CD8-positive, alpha-beta memory T cell (primary cell): Measurements from ENCODE around the gene PKM. TPM values are rescaled to one million over a fixed set of nuclear protein-coding genes. Genes with fewer than 3 reads are reported as not detected.

Experiments
- CTCF ChIA-PET: fragments of 350-600 bp; sonication (Branson Sonifier 250); formaldehyde crosslinking; loops from one replicate; lab custom pipeline; 2021; ENCODE audit warnings: antibody characterized with exemption; lab: Charles Lee
- POLR2A ChIA-PET: fragments of 350-600 bp; sonication (Branson Sonifier 250); formaldehyde crosslinking; loops from one replicate; lab custom pipeline; 2021; ENCODE audit warnings: antibody characterized with exemption; lab: Charles Lee
- DNase-seq, 5 donors: peaks; one replicate each; pipeline versions ENCODE4 v3.0.0 to v3.0.0-alpha.2; 2020 to 2022; ENCODE audit warnings: mixed read lengths in 1 of 5
- H3K27ac ChIP-seq: one replicate; pipeline ENCODE4 v1.7.0; 2013; ENCODE audit warnings: low read depth, mild to moderate bottlenecking, low read length, moderate library complexity
- H3K27me3 ChIP-seq: 2 replicates; pipeline ENCODE4 v1.7.0; 2013; ENCODE audit warnings: low read length, mild to moderate bottlenecking; ENCODE audit not compliant: insufficient read depth, poor library complexity, severe bottlenecking
- H3K36me3 ChIP-seq: 2 replicates; pipeline ENCODE4 v1.7.0; 2013; ENCODE audit warnings: mild to moderate bottlenecking, low read length, moderate library complexity; ENCODE audit not compliant: insufficient read depth
- H3K4me1 ChIP-seq: 2 replicates; pipeline ENCODE4 v1.7.0; 2013; ENCODE audit warnings: mild to moderate bottlenecking, low read length, moderate library complexity; ENCODE audit not compliant: insufficient read depth
- H3K4me3 ChIP-seq: 2 replicates; pipeline ENCODE4 v1.7.0; 2013; ENCODE audit warnings: mild to moderate bottlenecking, low read length
- H3K9me3 ChIP-seq: 2 replicates; pipeline ENCODE4 v1.7.0; 2013; ENCODE audit warnings: mild to moderate bottlenecking, low read length
- H3K27ac Mint-ChIP-seq, 8 donors: one replicate each; pipeline ENCODE4 v1.8.0; 2020 to 2021; ENCODE audit warnings: mixed read lengths in 8 of 8, mild to moderate bottlenecking in 6 of 8, inconsistent platforms in 3 of 8, moderate library complexity in 3 of 8
- H3K27me3 Mint-ChIP-seq, 2 donors: one replicate each; pipeline ENCODE4 v1.8.0; 2020 to 2021; ENCODE audit warnings: mixed read lengths in 2 of 2, mild to moderate bottlenecking in 1 of 2, moderate library complexity in 1 of 2
- H3K36me3 Mint-ChIP-seq, 3 donors: one replicate each; pipeline ENCODE4 v1.8.0; 2020 to 2021; ENCODE audit warnings: mixed read lengths in 3 of 3, inconsistent platforms in 1 of 3, mild to moderate bottlenecking in 1 of 3
- H3K4me1 Mint-ChIP-seq, 3 donors: one replicate each; pipeline ENCODE4 v1.8.0; 2020 to 2021; ENCODE audit warnings: mixed read lengths in 3 of 3, inconsistent platforms in 1 of 3, mild to moderate bottlenecking in 1 of 3
- H3K4me3 Mint-ChIP-seq, 7 donors: one replicate each; pipeline ENCODE4 v1.8.0; 2020 to 2021; ENCODE audit warnings: mixed read lengths in 7 of 7, mild to moderate bottlenecking in 6 of 7, moderate library complexity in 4 of 7, inconsistent platforms in 2 of 7
- H3K9me3 Mint-ChIP-seq, 5 donors: one replicate each; pipeline ENCODE4 v1.8.0; 2020 to 2022; ENCODE audit warnings: mixed read lengths in 5 of 5, mild to moderate bottlenecking in 3 of 5, moderate library complexity in 2 of 5, inconsistent platforms in 1 of 5
- polyA plus RNA-seq: library from polyadenylated mRNA; unstranded; fragments of 300-500 nt; fragmentation: Illumina TruSeq; gene quantifications from one replicate; pipeline ENCODE4 v1.2.3, GENCODE V29; 2021
- total RNA-seq, 2 experiments: library from RNA; stranded (reverse); gene quantifications; one replicate each; pipeline ENCODE4 v1.2.3, GENCODE V29; 2021

The PKM gene
- total and polyA plus RNA-seq, 3 experiments from 2014 or later = 337 to 2,187 (median 2,146) TPM

DNA sequence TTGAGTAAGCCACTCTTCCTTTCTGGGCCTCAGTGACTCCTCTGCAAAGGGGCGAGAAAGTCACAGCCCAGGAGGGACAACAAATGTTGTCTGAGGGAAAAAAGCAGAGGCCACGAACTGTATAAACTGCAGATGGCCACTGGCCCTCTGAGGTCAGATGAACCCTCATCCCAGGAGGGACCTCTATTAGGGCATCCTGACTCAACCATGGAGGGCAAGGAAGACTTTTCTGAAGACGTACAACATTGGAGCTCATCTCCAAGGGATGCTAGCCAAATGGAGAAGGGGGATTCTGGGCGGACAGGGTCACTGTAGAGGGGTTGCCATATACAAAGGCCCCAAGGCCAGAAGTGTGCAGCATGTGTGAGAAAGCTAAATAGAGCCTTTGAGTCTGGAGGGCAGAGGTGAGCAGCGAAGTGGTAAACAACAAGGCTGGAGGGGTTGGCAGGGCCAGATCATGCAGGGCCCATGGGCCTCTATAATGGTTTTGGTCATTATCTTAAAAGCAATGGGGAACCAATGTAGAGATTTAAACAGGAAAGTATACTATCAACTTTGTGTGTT is 50.1 kb downstream of the PKM start:
- no peaks in the 10 kb centered on the region for H3K9me3 ChIP-seq
- Mint-ChIP-seq H3K4me3 (no peak overlapping the region), H3K9me3 (no peaks in the 10 kb centered on the region), H3K4me1 (no peaks in the 10 kb centered on the region), H3K27me3 (peaks cover 9 to 42% of the 10 kb centered on the region in 2 donors), H3K36me3 (peaks cover 0 to 4% (median 2%) of the 10 kb centered on the region in 3 donors), H3K27ac (no peak overlapping the region)
- CTCF ChIA-PET = no interaction called here
- no peaks in the 10 kb centered on the region for H3K4me1 ChIP-seq
- no peak overlapping the region for H3K27ac ChIP-seq
- no peak for DNase-seq
- peaks cover 11% of the 10 kb centered on the region for H3K27me3 ChIP-seq
- H3K36me3 ChIP-seq = no peaks in the 10 kb centered on the region
- POLR2A ChIA-PET = no interaction called here
- no peak overlapping the region for H3K4me3 ChIP-seq

DNA sequence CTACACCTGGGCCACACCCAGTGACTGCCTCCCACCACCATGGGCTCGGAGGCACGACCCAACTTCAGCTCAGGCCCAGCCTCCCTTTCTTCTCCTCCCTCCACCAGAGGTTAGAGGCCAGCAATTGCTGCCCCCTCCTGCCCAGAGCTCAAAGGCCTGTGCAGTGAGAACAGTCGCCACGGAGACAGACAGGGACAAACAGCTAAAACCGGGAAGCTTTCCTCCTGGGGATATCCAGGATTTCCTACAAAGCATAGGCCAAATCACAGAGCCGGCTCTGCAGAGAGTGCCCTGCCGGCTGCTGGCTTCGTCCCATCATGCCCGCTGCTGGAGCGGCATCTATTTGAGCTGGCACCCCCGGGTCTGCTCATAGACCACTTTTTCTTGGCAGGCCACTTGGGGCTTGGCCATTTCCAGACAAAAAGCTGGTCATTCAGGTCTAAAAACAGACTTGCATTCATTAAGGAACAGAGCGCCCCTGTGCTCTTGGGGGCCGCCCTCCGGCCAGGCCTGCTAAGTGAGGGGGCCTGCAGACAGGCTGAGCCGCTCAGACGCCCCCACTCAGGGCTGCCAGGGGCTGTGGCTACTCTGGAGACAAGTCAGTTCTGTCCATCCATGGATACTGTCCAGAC is 50.9 kb downstream of the PKM start:
- H3K36me3 Mint-ChIP-seq = peaks cover 0 to 4% (median 2%) of the 10 kb centered on the region in 3 donors
- peaks cover 11% of the 10 kb centered on the region for H3K27me3 ChIP-seq
- no peak for DNase-seq
- H3K9me3 Mint-ChIP-seq = no peaks in the 10 kb centered on the region
- peak overlapping the region in 1 of 8 donors; percentile 70 for H3K27ac Mint-ChIP-seq
- no peaks in the 10 kb centered on the region for H3K4me1 Mint-ChIP-seq
- no peaks in the 10 kb centered on the region for H3K9me3 ChIP-seq
- peaks cover 12 to 43% of the 10 kb centered on the region in 2 donors for H3K27me3 Mint-ChIP-seq
- CTCF ChIA-PET = no interaction called here
- POLR2A ChIA-PET = no interaction called here
- no peak overlapping the region for H3K4me3 Mint-ChIP-seq
- H3K36me3 ChIP-seq = no peaks in the 10 kb centered on the region
- H3K4me1 ChIP-seq = no peaks in the 10 kb centered on the region
- H3K4me3 ChIP-seq = no peak overlapping the region
- no peak overlapping the region for H3K27ac ChIP-seq

DNA sequence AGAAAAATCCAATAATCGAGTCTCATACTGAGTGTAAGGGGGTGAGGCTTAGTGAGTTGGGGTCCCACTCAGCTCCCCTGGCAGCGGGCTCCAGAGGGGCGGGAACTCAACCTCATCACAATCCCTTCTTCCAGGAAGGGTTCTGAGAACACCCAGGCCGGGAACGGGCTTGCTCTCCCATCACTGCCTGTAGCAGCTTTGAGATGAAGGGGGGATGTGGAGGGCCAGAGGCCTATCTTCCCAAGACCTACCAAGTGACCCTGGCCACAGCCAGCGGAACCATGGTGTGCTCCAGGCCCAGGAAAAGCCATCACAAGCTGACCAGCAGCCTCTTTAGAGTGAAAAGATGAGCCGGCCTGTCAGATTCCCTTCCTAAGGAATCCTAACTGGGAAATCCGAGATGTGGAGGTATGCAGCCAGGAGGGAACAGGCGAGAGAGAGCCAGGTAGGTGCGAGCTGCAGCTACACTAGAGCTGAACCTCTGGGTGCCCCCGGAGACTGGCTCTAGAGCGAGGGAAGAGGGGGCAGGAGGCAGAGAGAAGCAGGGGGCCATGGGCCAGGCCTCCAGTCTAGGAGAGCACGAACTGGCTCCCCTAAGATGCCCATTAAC is 51.9 kb downstream of the PKM start:
- no peaks in the 10 kb centered on the region for H3K4me1 Mint-ChIP-seq
- Histone ChIP-seq H3K4me1 (no peaks in the 10 kb centered on the region), H3K27me3 (peaks cover 6% of the 10 kb centered on the region), H3K9me3 (no peaks in the 10 kb centered on the region), H3K4me3 (no peak overlapping the region), H3K27ac (no peak overlapping the region), H3K36me3 (no peaks in the 10 kb centered on the region)
- H3K4me3 Mint-ChIP-seq = no peak overlapping the region
- peaks cover 0 to 4% (median 2%) of the 10 kb centered on the region in 3 donors for H3K36me3 Mint-ChIP-seq
- DNase-seq = no peak
- ChIA-PET POLR2A (no interaction called here), CTCF (no interaction called here)
- peaks cover 11 to 46% of the 10 kb centered on the region in 2 donors for H3K27me3 Mint-ChIP-seq
- no peaks in the 10 kb centered on the region for H3K9me3 Mint-ChIP-seq
- peak overlapping the region in 1 of 8 donors; percentile 24 for H3K27ac Mint-ChIP-seq

DNA sequence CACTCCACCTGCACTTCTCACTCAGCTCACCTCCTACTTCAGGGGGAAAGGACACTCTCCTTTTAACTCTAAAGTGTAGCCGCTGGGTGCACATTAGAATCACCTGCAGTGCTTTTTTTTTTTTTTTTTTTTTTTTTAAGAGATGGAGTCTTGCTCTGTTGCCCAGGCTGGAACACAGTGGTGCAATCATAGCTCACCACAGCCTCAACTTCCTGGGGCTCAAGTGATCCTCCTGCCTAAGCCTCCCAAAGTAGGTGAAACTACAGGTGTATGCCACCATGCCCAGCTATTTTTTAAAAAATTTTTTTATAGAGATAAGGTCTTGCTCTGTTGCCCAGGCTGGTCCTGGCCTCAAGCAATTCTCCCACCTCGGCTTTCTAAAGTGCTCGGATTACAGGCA is 54.2 kb downstream of the PKM start:
- no peaks in the 10 kb centered on the region for H3K36me3 ChIP-seq
- H3K27me3 ChIP-seq = peaks cover 5% of the 10 kb centered on the region
- no peak for DNase-seq
- Mint-ChIP-seq H3K36me3 (peaks cover 0 to 4% (median 2%) of the 10 kb centered on the region in 3 donors), H3K27ac (no peak overlapping the region), H3K4me3 (no peak overlapping the region), H3K27me3 (peaks cover 6 to 32% of the 10 kb centered on the region in 2 donors), H3K4me1 (no peaks in the 10 kb centered on the region), H3K9me3 (no peaks in the 10 kb centered on the region)
- H3K27ac ChIP-seq = no peak overlapping the region
- CTCF ChIA-PET = no interaction called here
- no peaks in the 10 kb centered on the region for H3K9me3 ChIP-seq
- no peak overlapping the region for H3K4me3 ChIP-seq
- POLR2A ChIA-PET = no interaction called here
- H3K4me1 ChIP-seq = no peaks in the 10 kb centered on the region

DNA sequence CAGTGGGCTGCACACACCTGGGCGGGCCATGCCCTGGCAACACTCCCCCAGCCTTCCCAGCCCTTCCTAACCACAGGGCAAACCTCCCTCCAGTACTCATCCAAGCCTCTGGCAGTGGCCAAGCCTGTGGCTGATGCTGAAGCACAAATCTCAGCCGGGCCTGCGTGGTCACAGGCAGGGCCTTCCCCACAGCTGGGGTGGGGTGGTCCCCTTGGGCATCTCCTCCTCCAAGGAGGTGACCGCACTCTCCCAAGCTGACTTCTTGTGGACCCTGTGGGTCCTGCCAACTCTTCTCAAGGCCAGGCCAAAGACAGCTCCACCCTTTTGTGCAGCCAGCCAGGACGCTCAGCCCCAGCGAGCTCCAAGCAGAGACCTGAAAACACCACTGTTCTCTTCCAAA is 54.8 kb downstream of the PKM start:
- no peaks in the 10 kb centered on the region for H3K27me3 ChIP-seq
- H3K4me3 ChIP-seq = no peak overlapping the region
- H3K27me3 Mint-ChIP-seq = peaks cover 5 to 26% of the 10 kb centered on the region in 2 donors
- no peak overlapping the region for H3K27ac ChIP-seq
- no peak overlapping the region for H3K27ac Mint-ChIP-seq
- H3K9me3 Mint-ChIP-seq = no peaks in the 10 kb centered on the region
- H3K4me1 ChIP-seq = no peaks in the 10 kb centered on the region
- no peak for DNase-seq
- CTCF ChIA-PET = no interaction called here
- no peaks in the 10 kb centered on the region for H3K4me1 Mint-ChIP-seq
- POLR2A ChIA-PET = no interaction called here
- no peaks in the 10 kb centered on the region for H3K9me3 ChIP-seq
- H3K36me3 Mint-ChIP-seq = no peaks in the 10 kb centered on the region
- no peak overlapping the region for H3K4me3 Mint-ChIP-seq
- H3K36me3 ChIP-seq = no peaks in the 10 kb centered on the region

DNA sequence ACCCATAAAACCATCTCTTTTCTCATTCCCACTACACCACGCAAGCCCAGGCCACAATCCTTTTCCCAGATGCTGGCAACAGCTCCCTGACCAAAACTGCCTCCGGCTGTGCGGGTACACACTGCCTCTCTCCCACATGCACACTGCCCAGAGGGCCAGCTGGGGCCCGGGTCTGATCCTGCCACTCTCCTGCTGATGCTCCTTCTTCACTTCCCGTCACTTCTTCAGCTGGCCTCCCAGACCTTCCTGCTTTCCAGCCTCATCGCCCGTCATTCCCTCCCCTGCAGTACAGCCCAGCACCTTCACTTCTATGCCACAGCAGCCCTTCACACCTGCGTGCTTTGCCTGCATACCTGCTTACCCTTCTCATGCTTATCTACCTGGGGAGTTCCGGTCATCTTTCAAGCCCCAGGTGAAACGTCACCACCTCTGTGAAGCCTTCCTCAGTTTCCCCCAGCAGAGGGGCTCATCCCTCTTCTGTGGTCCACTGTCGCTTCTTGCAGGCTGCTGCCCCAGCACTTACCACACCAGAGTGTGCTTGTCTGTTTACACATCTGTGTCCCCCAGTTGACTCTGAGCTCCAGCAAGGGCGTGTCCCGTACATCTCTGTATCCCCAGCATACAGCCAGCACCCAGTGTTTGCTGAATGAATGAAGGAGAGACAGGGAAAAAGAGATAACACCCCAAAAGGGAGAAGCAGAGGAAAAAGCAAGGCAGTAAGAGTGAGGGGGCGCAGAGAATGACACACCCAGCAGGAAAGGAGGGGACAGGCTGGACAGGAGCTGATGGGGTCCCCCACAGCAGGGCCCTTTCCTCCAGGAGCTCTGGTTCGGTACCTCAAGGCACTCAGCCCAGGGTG is 55.6 kb downstream of the PKM start:
- no peaks in the 10 kb centered on the region for H3K9me3 Mint-ChIP-seq
- H3K4me3 Mint-ChIP-seq = no peak overlapping the region
- H3K4me1 Mint-ChIP-seq = no peaks in the 10 kb centered on the region
- Histone ChIP-seq H3K27ac (no peak overlapping the region), H3K36me3 (no peaks in the 10 kb centered on the region), H3K9me3 (no peaks in the 10 kb centered on the region), H3K27me3 (no peaks in the 10 kb centered on the region), H3K4me1 (no peaks in the 10 kb centered on the region), H3K4me3 (no peak overlapping the region)
- no peaks in the 10 kb centered on the region for H3K36me3 Mint-ChIP-seq
- H3K27me3 Mint-ChIP-seq = peaks cover 5 to 21% of the 10 kb centered on the region in 2 donors
- CTCF ChIA-PET = no interaction called here
- POLR2A ChIA-PET = no interaction called here
- H3K27ac Mint-ChIP-seq = peak overlapping the region in 1 of 8 donors; percentile 88
- no peak for DNase-seq

DNA sequence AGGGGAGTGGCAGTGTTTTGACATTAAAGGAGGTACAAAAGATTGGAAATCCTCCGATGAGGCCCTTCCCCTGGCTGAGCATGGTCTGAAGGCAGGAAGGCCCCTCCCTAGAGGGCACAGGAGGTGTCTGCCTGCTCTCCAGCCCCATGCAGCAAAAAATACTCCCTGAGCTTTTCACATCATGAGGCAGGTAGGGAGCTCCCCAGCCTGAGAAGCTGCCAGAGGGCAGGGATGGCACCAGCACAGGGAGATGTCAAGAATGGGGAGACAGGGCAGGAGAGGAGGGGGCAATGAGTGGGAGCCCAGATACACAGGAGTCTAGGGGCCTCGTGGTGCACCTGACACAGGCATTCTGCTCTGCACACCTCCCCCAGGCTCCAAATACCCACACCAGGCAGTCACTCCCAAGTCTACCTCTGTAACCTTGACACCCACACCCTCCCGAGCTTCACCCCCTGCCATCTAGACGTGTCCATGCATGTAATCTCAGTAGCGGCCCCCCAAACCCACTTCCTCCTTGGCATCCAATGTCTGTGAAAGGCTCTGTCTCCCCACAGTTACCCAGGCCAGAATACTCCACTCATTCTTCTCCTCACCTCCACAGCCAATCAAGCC is 56.3 kb downstream of the PKM start:
- no peaks in the 10 kb centered on the region for H3K4me1 Mint-ChIP-seq
- H3K36me3 ChIP-seq = no peaks in the 10 kb centered on the region
- POLR2A ChIA-PET = no interaction called here
- no peaks in the 10 kb centered on the region for H3K27me3 ChIP-seq
- no peak overlapping the region for H3K4me3 ChIP-seq
- peaks cover 5 to 19% of the 10 kb centered on the region in 2 donors for H3K27me3 Mint-ChIP-seq
- H3K4me1 ChIP-seq = no peaks in the 10 kb centered on the region
- H3K36me3 Mint-ChIP-seq = no peaks in the 10 kb centered on the region
- H3K27ac ChIP-seq = no peak overlapping the region
- no peak overlapping the region for H3K4me3 Mint-ChIP-seq
- no peak for DNase-seq
- CTCF ChIA-PET = no interaction called here
- no peaks in the 10 kb centered on the region for H3K9me3 Mint-ChIP-seq
- no peaks in the 10 kb centered on the region for H3K9me3 ChIP-seq
- peak overlapping the region in 1 of 8 donors; percentile 88 for H3K27ac Mint-ChIP-seq
